Epithelial cell of esophagus (primary cell): ENCODE data around the gene CAV2.

Experiments
- DNase-seq: peaks from one replicate; pipeline ENCODE4 v3.0.0; 2010; ENCODE audit warnings: low read depth
- H3K4me3 ChIP-seq: 2 replicates; pipeline ENCODE4 v1.5.1; 2011; ENCODE audit warnings: mild to moderate bottlenecking, low read length, control low read depth
- CTCF ChIP-seq: IDR thresholded peaks from 2 replicates; pipeline ENCODE4 v1.5.1; 2011; ENCODE audit warnings: low read depth, mild to moderate bottlenecking, low read length, control low read depth, inconsistent platforms; ENCODE audit not compliant: insufficient read depth; ENCODE audit errors: missing control alignments

CAV2 gene

DNA sequence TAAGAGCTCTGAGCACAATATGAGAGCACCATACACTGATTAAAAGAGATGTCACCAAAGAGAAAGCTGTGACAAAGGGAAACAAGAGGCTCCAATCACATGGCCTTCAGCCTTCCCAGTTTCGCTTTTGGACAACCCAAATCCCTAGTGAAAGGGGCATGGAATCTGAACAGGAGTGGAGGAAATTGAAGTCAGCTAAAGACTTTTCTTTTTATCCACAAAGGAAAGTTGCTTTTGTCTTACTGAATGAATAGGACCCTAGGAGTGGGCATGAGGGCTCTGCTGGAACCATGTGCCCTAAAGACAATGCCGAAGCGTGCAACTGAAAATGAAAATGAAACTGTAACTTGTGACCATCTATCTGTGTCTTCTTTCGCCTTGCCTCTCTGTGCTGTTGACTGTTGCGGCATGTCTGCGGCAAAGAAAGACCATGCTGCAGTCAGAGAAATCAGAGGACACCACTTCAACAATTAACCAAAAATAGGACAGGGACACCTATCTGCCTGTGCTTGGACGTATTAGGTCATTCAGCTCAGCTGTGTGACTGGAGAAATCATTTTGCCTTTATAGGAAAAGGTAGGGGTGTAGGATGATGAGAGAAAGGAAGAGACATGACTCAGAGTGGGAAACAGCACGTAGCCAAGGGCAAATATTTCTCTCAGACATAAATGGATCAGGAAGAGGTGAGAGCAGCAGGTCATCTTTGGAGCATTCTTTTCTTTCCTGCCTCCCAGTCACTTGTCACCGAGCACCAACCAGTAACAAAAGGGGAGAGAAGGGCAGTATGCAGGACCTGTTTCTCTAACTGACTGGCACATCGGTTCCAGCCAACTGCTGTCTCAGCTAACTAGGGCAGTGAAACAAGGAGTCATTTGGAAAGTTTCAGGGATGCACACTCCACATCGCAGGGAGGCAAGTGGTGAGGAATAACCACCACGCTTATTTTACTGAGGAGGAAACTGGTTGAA is 12.3 kb downstream of the CAV2 start:
- DNase-seq = peak; percentile 87
- no peak for TF ChIP-seq CTCF
- peak overlapping the region; percentile 32 for H3K4me3 ChIP-seq

DNA sequence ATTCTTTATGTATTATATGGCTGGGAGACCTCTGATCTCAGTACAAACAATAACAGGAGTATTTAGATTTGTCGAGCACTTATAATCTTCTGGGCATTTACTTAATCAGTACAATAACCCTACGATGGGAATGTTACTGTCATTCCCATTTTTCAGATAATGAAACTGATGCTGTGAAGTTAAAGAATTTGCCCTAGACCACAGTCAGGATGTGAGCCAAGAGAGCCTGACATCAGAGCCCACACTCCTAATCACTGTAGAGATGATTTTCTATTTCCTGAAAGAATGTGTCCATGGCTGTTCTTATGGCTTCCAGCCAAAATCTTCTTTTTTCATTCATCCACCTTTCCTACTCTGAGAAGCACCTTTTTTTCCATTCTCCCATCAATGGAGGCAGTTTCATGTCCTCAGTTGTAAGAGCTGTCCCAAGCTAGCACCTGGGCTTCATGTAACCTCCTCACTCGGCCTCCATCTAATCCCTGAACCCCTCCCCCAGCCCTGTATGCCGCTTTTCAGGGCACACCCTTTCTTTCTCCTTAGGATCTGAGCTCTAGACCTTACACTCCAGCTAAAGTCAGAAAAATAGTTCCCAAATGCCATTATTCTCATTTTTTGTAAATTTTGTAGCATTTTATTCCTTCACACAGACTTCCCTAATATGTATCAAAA is 13.1 kb downstream of the CAV2 start:
- H3K4me3 ChIP-seq = no peak overlapping the region
- peak; percentile 31 for DNase-seq
- no peak for TF ChIP-seq CTCF

DNA sequence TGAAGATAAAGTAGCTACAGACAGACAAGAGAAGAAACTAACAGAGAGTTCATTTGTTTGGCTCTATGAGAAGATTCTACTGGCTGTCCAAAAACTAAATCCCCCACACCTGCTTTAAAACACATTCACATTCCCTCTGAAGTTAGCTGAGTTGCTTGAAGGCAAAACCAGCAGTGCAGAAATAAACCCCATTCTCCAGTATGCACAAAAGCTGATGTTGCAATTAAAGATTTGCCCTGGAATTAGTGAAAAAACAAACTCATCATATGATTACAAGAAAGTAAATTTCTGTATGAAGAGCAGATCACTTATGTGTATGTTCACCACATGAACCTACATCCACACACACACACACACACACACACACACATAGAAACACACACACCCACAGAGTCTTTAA is 16.0 kb downstream of the CAV2 start:
- TF ChIP-seq CTCF = no peak
- no peak overlapping the region for H3K4me3 ChIP-seq
- DNase-seq = no peak

DNA sequence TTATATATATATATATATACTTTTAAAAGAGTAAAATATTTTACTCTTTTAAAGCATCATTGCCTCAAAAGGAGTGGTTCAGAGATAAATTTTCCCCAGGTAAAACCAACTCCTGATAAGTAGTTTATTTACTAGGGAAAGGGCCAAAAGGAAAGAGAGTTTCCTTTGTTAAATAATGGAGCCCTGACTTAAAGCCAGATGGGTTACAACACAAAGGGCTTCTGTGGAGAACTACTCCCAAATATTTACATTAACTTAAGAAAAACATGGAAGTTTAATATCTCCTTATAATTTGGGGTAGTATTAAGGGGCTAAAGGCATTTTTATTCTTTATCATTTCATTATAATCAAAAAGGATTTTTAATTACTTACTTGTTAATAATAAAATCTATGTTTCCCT is 16.8 kb downstream of the CAV2 start:
- DNase-seq = no peak
- no peak for TF ChIP-seq CTCF
- no peak overlapping the region for H3K4me3 ChIP-seq

DNA sequence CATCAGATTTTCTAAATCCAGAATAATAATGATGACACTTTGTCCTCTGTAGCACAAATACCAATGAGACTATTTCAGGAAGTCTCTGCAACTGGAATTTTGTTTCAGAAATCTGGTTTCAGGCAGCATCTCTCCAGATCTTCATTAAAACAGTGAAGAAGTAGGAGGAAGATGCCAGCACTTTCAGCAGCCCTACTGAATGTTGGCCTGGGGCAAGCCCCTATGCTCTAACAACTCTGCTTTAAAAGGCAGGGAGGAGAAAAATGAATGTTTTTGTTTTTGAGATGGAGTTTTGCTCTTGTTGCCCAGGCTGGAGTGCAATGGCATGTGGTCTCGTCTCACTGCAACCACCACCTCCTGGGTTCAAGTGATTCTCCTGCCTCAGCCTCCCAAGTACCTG is 18.1 kb downstream of the CAV2 start:
- no peak for TF ChIP-seq CTCF
- H3K4me3 ChIP-seq = no peak overlapping the region
- DNase-seq = no peak

DNA sequence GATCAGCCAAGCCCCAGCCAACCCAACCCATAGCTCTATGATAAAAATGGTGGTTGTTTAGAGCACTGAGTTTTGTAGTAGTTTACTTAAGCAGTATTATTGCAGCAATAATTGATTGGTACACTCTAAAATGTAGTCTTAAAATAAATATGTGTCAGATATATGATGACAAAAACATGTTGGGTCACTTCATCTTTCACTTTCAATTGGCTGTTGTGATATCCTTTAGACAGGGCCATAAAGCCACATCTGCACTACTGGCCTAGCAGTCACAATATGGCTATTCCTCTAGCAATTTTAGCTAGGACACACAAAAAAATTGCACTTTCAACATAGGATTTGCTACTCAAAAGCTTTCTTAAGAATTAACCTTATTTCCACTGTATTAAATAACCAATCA is 19.4 kb downstream of the CAV2 start:
- TF ChIP-seq CTCF = no peak
- no peak for DNase-seq
- no peak overlapping the region for H3K4me3 ChIP-seq
